ENCODE data around the gene MCM3. TPM values are rescaled to one million over a fixed set of nuclear protein-coding genes. Genes with fewer than 3 reads are reported as not detected.

MCM3 gene
- total RNA-seq, 1 donor from 2014 or later = 213 TPM

GRCh38 chr6:52312461-52312860 lies 27.9 kb upstream of the MCM3 start:
- no peak overlapping the region for H3K27ac Mint-ChIP-seq
- DNase-seq (ENCODE audit: low spot score) = no peak
- intact Hi-C loops (cut with micrococcal nuclease) = no loop called here
- no peaks in the 10 kb centered on the region for H3K27me3 Mint-ChIP-seq (ENCODE audit: low read depth)
- no peaks in the 10 kb centered on the region for H3K36me3 Mint-ChIP-seq (ENCODE audit: low read depth)
- H3K4me1 Mint-ChIP-seq (ENCODE audit: low read depth) = peaks cover 16% of the 10 kb centered on the region
- no peaks in the 10 kb centered on the region for H3K9me3 Mint-ChIP-seq
- H3K4me3 Mint-ChIP-seq (ENCODE audit: low read depth) = no peak overlapping the region

DNA sequence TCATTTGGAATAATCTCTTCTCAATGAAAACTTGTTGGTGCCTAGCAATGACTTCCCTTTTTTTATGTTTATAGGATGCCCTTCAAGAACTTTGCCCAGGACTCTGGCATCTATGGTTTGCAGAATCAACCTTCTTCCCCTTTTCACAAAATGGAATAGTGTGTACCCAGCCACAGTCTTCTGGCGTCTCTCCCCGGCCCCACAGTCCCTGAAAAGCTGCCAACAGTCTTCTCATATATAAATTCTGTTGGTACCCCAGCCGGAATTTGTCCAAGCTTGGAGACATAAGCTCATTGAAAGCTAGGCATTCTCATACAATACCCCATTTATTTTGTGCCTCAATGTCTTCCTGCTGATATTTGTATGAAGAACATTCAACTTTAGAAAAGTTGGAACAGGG lies 26.4 kb upstream of the MCM3 start:
- no peak overlapping the region for H3K27ac Mint-ChIP-seq
- H3K4me3 Mint-ChIP-seq (ENCODE audit: low read depth) = no peak overlapping the region
- H3K27me3 Mint-ChIP-seq (ENCODE audit: low read depth) = no peaks in the 10 kb centered on the region
- peaks cover 24% of the 10 kb centered on the region for H3K4me1 Mint-ChIP-seq (ENCODE audit: low read depth)
- intact Hi-C loops (cut with micrococcal nuclease) = no loop called here
- no peak for DNase-seq (ENCODE audit: low spot score)
- no peaks in the 10 kb centered on the region for H3K36me3 Mint-ChIP-seq (ENCODE audit: low read depth)
- H3K9me3 Mint-ChIP-seq = no peaks in the 10 kb centered on the region

- H3K9me3 Mint-ChIP-seq = no peaks in the 10 kb centered on the region
- DNase-seq (ENCODE audit: low spot score) = no peak
- intact Hi-C loops (cut with micrococcal nuclease) = loop anchor here (5.0 kb wide), 2 partner anchors 54 to 84 kb away; partner anchors contain the start of gene PAQR8
- H3K4me1 Mint-ChIP-seq (ENCODE audit: low read depth) = peaks cover 50% of the 10 kb centered on the region
- H3K27me3 Mint-ChIP-seq (ENCODE audit: low read depth) = no peaks in the 10 kb centered on the region
- H3K27ac Mint-ChIP-seq = peak overlapping the region; percentile 69
- H3K4me3 Mint-ChIP-seq (ENCODE audit: low read depth) = peak overlapping the region; percentile 57
- H3K36me3 Mint-ChIP-seq (ENCODE audit: low read depth) = no peaks in the 10 kb centered on the region
These were observed 23.4 kb upstream of the MCM3 start for GRCh38 chr6:52307900-52308372.

DNA sequence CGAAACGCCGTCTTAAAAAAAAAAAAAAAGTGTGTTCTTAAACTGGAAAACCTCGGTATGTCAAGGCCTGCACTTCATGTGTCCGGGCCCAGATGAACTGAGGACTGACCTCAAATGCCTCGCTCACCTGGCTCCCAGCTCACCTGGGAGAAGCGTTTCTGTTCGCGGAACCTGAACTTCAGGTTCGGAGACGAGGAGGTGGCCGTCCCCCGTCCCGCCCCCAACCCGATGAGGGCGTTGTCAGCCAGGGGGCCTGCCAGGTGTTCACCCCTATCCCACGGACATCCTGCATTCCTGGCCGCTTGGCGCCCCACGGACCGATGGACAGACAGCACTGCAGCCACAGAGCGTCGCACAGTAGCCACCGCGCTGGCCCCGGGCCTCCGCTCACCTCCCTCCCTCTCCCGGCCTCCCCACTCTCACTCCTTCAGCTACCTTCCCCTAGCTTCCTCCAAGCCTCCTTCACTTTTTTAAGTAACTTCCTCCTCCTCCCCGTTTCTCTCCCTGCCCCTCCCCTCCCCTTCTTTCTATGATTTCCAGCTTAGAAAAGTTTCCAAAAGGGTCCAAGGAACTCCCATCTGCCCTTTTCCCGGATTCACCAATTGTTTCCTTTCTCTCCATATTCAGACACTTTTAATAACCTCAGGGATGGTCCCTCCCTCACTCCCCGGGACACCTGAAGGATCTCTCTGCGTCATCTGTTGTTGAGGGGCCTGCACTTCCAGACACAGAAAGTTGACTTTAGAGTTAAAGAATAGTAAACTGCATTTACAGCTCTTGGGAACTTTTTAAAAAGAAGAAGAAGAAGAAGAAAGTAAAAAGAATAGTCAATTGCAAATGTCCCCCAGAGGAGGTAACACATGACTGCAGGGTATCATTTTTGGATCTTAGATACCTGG lies 22.7 kb upstream of the MCM3 start:
- no peak for DNase-seq (ENCODE audit: low spot score)
- Mint-ChIP-seq H3K36me3 (ENCODE audit: low read depth) (no peaks in the 10 kb centered on the region), H3K4me1 (ENCODE audit: low read depth) (peaks cover 54% of the 10 kb centered on the region), H3K9me3 (no peaks in the 10 kb centered on the region), H3K4me3 (ENCODE audit: low read depth) (peak overlapping the region; percentile 57), H3K27me3 (ENCODE audit: low read depth) (no peaks in the 10 kb centered on the region), H3K27ac (peak overlapping the region; percentile 69)
- intact Hi-C loops (cut with micrococcal nuclease) = loop anchor here (5.0 kb wide), 2 partner anchors 55 to 85 kb away; partner anchors contain the start of gene PAQR8

- intact Hi-C loops (cut with micrococcal nuclease) = loop anchor here (1.0 to 5.0 kb wide), 3 partner anchors 21 to 86 kb away; partner anchors contain the start of gene PAQR8
- Mint-ChIP-seq H3K9me3 (peaks cover 5% of the 10 kb centered on the region), H3K4me3 (ENCODE audit: low read depth) (peak overlapping the region; percentile 14), H3K36me3 (ENCODE audit: low read depth) (peaks cover 4% of the 10 kb centered on the region), H3K4me1 (ENCODE audit: low read depth) (peaks cover 54% of the 10 kb centered on the region), H3K27ac (peak overlapping the region; percentile 70), H3K27me3 (ENCODE audit: low read depth) (no peaks in the 10 kb centered on the region)
- no peak for DNase-seq (ENCODE audit: low spot score)
These were observed 21.6 kb upstream of the MCM3 start for GRCh38 chr6:52305948-52306767.

GRCh38 chr6:52305411-52305810 lies 20.9 kb upstream of the MCM3 start:
- Mint-ChIP-seq H3K4me3 (ENCODE audit: low read depth) (peak overlapping the region; percentile 27), H3K27ac (peak overlapping the region; percentile 70), H3K4me1 (ENCODE audit: low read depth) (peaks cover 54% of the 10 kb centered on the region), H3K36me3 (ENCODE audit: low read depth) (peaks cover 7% of the 10 kb centered on the region), H3K27me3 (ENCODE audit: low read depth) (no peaks in the 10 kb centered on the region), H3K9me3 (peaks cover 8% of the 10 kb centered on the region)
- intact Hi-C loops (cut with micrococcal nuclease) = loop anchor here (1.0 to 5.0 kb wide), 3 partner anchors 20 to 87 kb away; partner anchors contain the start of gene PAQR8
- no peak for DNase-seq (ENCODE audit: low spot score)

DNA sequence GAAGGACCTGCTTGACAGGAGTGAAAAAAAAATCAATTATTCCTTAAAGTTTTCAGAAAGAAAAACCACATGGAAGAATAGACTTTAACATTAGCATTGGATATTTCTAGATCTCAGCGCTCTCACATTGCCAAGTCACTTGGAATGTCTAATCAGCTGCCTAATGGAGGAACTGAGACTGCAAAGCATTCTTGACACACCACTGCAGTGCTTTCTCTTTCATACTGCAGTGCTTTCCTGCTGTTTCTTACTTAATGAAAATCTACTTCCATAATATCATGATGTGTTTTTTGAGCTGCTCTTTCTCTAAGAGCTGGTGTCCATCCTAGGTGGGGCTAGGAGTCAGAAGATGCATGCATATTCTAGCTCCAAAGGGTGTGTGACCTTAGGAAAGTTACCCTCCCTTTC lies 20.4 kb upstream of the MCM3 start:
- Mint-ChIP-seq H3K9me3 (peaks cover 8% of the 10 kb centered on the region), H3K27me3 (ENCODE audit: low read depth) (no peaks in the 10 kb centered on the region), H3K4me3 (ENCODE audit: low read depth) (no peak overlapping the region), H3K4me1 (ENCODE audit: low read depth) (peaks cover 52% of the 10 kb centered on the region), H3K27ac (peak overlapping the region; percentile 70), H3K36me3 (ENCODE audit: low read depth) (peaks cover 7% of the 10 kb centered on the region)
- intact Hi-C loops (cut with micrococcal nuclease) = loop anchor here (1.0 to 5.0 kb wide), 3 partner anchors 20 to 87 kb away; partner anchors contain the start of gene PAQR8
- DNase-seq (ENCODE audit: low spot score) = no peak

DNA sequence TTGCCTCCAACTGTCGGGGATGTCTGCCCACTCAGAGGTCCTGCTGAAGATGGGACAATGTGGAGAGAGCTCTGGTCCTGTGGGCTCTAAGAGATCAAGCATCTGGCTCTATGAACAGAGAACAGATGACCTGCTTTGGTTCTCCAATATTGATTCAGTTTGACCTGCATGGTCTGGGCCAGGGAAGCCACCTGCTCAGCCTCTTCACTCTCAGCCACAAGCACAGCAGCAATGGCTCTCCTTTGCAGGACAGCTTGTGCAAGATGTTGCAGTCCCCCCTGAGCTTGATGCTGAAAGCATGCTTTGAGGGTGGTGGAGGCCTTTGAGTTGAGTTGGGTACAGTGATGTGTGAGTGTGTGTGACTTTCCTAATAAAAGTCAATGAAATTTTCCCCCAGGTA lies 18.6 kb upstream of the MCM3 start:
- H3K27ac Mint-ChIP-seq = no peak overlapping the region
- peaks cover 51% of the 10 kb centered on the region for H3K4me1 Mint-ChIP-seq (ENCODE audit: low read depth)
- no peaks in the 10 kb centered on the region for H3K27me3 Mint-ChIP-seq (ENCODE audit: low read depth)
- DNase-seq (ENCODE audit: low spot score) = no peak
- H3K36me3 Mint-ChIP-seq (ENCODE audit: low read depth) = peaks cover 7% of the 10 kb centered on the region
- no peak overlapping the region for H3K4me3 Mint-ChIP-seq (ENCODE audit: low read depth)
- intact Hi-C loops (cut with micrococcal nuclease) = no loop called here
- peaks cover 8% of the 10 kb centered on the region for H3K9me3 Mint-ChIP-seq

GRCh38 chr6:52301326-52301725 lies 16.8 kb upstream of the MCM3 start:
- Mint-ChIP-seq H3K4me3 (ENCODE audit: low read depth) (no peak overlapping the region), H3K4me1 (ENCODE audit: low read depth) (peaks cover 54% of the 10 kb centered on the region), H3K27me3 (ENCODE audit: low read depth) (no peaks in the 10 kb centered on the region), H3K27ac (no peak overlapping the region), H3K36me3 (ENCODE audit: low read depth) (peaks cover 11% of the 10 kb centered on the region), H3K9me3 (peaks cover 12% of the 10 kb centered on the region)
- intact Hi-C loops (cut with micrococcal nuclease) = no loop called here
- DNase-seq (ENCODE audit: low spot score) = no peak

DNA sequence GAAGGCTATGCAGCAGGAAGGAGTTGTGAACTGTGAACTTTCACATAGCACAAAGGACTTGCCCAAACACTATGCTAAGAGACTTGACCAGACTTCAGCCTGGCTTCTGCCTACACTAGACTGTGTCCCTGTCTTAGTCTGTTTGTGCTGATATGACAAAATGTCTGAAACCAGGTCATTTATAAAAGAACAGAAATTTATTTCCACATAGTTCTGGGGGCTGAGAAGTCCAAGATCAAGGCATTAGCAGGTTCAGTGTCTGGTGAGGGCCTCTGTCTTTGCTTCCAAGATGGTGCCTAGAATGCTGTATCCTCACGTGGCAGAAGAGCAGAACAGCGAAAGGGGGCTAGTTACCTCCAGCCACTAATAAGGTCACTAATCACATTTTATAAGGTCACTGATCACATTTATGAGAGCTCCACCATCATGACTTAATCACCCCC lies 16.0 kb upstream of the MCM3 start:
- Mint-ChIP-seq H3K27ac (no peak overlapping the region), H3K4me3 (ENCODE audit: low read depth) (no peak overlapping the region), H3K4me1 (ENCODE audit: low read depth) (peaks cover 49% of the 10 kb centered on the region), H3K9me3 (peaks cover 19% of the 10 kb centered on the region), H3K27me3 (ENCODE audit: low read depth) (no peaks in the 10 kb centered on the region), H3K36me3 (ENCODE audit: low read depth) (peaks cover 16% of the 10 kb centered on the region)
- DNase-seq (ENCODE audit: low spot score) = no peak
- intact Hi-C loops (cut with micrococcal nuclease) = no loop called here

GRCh38 chr6:52299653-52300052 lies 15.1 kb upstream of the MCM3 start:
- no peak overlapping the region for H3K27ac Mint-ChIP-seq
- H3K4me3 Mint-ChIP-seq (ENCODE audit: low read depth) = no peak overlapping the region
- H3K36me3 Mint-ChIP-seq (ENCODE audit: low read depth) = peaks cover 16% of the 10 kb centered on the region
- DNase-seq (ENCODE audit: low spot score) = no peak
- peaks cover 19% of the 10 kb centered on the region for H3K9me3 Mint-ChIP-seq
- peaks cover 41% of the 10 kb centered on the region for H3K4me1 Mint-ChIP-seq (ENCODE audit: low read depth)
- intact Hi-C loops (cut with micrococcal nuclease) = no loop called here
- H3K27me3 Mint-ChIP-seq (ENCODE audit: low read depth) = no peaks in the 10 kb centered on the region

GRCh38 chr6:52297433-52297832 lies 12.9 kb upstream of the MCM3 start:
- H3K9me3 Mint-ChIP-seq = peaks cover 19% of the 10 kb centered on the region
- peaks cover 16% of the 10 kb centered on the region for H3K36me3 Mint-ChIP-seq (ENCODE audit: low read depth)
- no peak overlapping the region for H3K4me3 Mint-ChIP-seq (ENCODE audit: low read depth)
- DNase-seq (ENCODE audit: low spot score) = no peak
- intact Hi-C loops (cut with micrococcal nuclease) = no loop called here
- peaks cover 23% of the 10 kb centered on the region for H3K4me1 Mint-ChIP-seq (ENCODE audit: low read depth)
- H3K27ac Mint-ChIP-seq = no peak overlapping the region
- H3K27me3 Mint-ChIP-seq (ENCODE audit: low read depth) = no peaks in the 10 kb centered on the region
